SW480 (cell line): ENCODE measurements around the gene ELOVL3.
"Not testable (repeated sequence)": the region's sequence is repeated elsewhere in the genome, so short reads cannot be mapped to it uniquely, and the experiment has no call there.

Experiments used
- DNase-seq: peaks from one replicate; pipeline ENCODE4 v3.0.0-alpha.2; 2016; ENCODE audit warnings: low spot score

ELOVL3 gene, protein sequence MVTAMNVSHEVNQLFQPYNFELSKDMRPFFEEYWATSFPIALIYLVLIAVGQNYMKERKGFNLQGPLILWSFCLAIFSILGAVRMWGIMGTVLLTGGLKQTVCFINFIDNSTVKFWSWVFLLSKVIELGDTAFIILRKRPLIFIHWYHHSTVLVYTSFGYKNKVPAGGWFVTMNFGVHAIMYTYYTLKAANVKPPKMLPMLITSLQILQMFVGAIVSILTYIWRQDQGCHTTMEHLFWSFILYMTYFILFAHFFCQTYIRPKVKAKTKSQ

GRCh38 chr10:102225646-102226541, at the start of gene ELOVL3:
TSS of gene ELOVL3 (plus strand) at chr10:102226299. CDS start at chr10:102226549, 250 bp downstream.
- peak; percentile 93 for DNase-seq

GRCh38 chr10:102184606-102185005, 41.5 kb upstream of the ELOVL3 start:
- DNase-seq: no peak

- no peak for DNase-seq
Measured at GRCh38 chr10:102185272-102185671, 40.8 kb upstream of the ELOVL3 start.

- DNase-seq: no peak
Measured at GRCh38 chr10:102185811-102186527, 40.1 kb upstream of the ELOVL3 start.

DNA sequence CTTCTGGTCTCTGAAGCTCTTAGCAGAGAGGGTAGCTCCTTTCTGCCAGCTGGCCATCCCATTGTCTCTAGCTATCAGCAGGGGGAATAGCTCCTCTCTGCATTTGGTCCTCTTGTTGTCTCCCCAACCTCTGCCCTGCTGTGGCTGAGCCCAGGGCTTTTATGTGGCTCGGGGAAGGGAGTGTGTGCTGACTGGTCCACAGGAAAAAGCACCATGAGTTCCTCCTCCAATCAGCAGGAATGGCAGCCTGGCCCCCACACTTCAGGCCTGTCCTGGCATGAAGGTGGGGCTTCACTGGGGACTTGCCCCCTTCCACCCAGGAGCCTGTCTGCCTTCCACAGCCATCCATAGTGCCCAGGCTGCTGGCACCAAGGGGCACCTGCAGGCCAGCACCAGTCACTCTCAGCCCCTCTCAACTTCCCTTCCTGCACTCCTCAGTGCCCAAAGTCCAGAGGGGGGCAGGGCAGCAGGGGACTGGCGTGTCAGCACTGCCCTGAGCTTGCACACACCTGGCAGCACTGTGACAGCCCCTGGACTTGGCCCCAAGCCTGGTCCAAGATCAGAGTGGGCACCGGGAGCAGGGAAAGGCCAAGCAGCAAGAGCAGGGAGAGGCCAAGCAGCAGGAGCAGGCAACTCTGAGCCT, 37.7 kb upstream of the ELOVL3 start:
- no peak for DNase-seq

DNA sequence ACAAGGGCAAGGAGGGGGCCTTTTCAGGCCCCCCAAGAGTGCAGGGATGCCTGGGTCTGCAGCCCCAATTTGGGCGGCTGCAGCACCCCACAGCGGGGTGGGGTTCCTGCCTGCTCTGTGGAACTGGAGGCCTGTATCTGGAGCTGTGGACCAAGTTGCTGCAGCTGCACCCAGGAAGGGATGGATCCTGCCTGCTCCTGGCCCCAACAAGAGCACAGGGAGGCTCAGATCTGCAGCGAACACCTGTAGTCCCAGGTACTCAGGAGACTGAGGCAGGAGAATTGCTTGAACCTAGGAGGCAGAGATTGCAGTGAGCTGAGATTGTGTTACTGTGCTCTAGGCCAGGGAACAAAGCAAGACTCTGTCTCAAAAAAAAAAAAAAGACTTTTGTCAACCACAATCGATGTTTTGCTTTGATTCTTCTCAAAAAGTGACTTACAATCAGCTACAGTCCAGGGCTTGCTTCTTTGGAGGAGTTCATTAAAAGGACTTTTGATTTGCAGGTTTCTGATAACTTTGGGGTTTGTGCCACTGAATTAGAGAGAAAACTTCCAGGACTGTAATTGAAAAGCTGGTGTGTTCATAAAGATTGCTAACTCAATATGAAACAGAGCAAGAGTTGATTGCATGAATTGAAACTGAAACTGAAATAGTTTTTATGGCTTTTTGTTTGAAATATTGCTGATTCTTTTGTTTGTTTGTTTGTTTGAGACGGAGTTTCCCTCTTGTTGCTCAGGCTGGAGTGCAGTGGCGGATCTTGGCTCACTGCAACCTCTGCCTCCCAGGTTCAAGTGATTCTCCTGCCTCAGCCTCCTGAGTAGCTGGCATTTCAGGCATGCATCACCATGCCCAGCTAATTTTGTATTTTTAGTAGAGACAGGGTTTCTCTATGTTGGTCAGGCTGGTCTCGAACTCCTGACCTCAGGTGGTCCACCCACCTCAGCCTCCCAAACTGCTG, 36.9 kb upstream of the ELOVL3 start:
- DNase-seq: not testable (repeated sequence)

GRCh38 chr10:102191956-102192355, 34.1 kb upstream of the ELOVL3 start:
- no peak for DNase-seq

DNA sequence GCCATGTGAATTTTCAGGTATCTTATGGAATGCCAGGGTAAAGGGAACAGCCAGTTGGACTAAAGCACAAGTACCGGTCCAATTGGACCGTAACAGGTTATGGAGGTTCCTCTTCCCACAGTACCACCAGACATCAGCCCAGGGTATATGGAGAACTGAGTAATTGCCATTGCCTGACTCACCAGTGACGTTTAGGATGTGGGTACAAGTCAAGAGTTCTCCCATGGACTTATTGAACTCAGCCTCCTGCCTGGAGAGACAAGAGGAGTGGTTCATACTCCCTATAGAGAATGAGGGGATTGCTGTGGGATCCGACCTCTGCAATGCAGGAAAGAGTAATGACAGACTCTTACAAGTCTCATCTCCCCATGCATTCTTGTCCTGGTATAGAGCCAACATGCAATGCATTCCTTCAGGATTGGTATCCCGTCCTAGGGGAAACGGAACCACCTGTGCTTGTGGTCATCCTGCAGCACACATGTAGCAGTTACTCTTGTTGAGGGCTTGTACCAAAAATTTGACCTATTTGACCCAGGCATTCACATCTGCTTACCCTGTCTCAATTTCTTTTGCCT, 30.7 kb upstream of the ELOVL3 start:
- no peak for DNase-seq

- DNase-seq: no peak
Measured at GRCh38 chr10:102196893-102197292, 29.2 kb upstream of the ELOVL3 start.

DNA sequence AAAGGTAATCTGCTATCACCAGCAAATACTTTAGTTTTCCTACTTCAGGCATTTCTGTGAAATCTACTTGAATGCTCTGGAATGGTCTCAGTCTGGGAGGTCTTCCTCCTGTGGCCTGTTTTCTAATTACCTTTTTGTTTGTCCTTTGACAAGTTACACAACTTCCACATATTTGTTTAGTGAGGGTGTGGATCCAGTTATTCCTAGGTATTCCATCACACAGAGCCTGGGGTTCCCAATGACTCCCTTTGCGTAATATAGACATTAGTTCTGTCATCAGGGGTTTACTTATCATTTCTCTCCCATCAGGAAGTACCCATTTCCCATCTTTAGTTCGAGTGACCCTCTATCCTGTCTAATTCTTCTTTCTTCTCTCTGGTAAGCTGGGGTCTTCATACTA, 28.1 kb upstream of the ELOVL3 start:
- DNase-seq: no peak

DNA sequence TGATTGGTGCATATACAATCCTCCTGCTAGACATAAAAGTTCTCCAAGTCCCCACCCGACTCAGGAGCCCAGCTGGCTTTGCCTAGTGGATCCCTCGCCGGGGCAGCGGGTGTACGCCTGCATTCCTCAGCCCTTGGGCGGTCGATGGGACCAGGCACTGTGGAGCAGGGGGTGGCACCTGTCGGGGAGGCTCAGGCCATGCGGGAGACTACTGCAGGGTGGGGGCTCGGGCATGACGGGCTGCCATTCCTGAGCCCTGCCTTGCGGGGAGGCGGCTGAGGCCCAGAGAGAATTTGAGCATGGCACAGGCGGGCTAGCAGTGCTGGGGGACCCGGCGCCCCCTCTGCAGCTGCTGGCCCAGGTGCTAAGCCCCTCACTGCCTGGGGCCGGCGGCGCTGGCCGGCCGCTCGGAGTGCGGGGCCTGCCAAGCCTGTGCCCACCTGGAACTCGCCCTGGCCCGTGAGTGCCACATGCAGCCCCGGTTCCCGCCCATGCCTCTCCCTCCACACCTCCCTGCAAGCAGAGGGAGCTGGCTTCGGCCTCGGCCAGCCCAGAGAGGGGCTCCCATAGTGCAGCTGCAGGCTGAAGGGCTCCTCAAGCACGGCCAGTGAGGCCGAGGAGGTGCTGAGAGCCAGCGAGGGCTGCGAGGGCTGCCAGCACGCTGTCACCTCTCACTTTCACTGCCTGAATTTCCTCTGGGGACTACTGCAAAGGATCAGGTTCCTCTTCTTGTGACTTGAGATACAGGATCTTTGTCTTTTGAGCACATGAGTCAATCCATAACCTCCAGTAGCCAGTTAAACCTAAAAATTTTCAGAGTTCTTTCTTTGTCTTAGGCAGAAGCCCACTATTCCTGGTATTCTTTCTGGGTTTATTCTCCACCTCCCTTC, 25.1 kb upstream of the ELOVL3 start:
- no peak for DNase-seq

GRCh38 chr10:102202386-102202785, 23.7 kb upstream of the ELOVL3 start:
- no peak for DNase-seq

DNA sequence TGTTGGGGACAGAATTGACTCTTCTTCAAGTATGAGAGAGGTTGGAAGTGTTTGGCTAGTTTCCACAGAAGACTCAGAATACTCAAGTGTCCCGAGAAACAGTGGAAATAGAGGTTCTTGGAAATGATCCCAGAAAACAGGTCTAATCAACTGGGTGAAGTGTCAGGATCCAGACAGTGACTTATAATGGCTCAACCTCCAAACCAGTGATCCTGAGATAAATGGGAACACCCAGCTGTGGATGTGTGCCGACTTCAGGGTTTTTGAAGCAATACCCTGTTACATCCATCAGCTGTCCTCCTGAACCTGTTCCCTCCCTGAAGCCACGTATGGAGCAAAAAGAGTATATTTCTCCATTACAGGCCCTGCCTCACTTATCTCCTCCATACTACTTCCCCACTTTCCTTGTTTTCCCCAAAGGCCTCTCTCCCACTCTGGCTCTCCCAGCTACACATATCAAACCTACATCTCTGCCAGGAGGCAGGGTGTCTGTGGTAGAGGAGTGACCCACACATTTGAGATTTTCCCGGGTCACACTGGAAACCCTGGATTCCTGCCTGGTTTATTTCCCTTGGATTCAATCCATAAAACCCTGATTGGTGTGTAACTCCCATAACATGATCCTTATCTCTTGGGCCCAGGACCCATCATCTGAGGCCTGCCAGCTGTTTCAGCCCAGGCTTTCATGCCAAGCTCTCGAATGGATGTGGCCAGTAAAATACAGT, 17.6 kb upstream of the ELOVL3 start:
- no peak for DNase-seq

- DNase-seq: no peak
Measured at GRCh38 chr10:102211615-102212299, 14.3 kb upstream of the ELOVL3 start.

DNA sequence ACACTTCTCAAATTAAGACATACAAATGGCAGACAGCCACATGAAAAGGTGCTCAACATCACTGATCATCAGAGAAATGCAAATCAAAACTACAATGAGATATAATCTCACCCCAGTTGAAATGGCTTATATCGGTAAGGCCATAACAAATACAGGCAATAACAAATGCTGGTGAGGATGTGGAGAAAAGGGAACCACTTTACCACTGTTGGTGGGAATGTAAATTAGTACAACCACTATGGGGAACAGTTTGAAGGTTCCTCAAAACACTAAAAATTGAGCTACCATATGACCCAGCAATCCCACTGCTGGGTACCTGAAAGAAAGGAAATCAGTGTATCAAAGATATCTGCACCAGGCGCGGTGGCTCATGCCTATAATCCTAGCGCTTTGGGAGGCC, 12.5 kb upstream of the ELOVL3 start:
- not testable (repeated sequence) for DNase-seq

- DNase-seq: no peak
Measured at GRCh38 chr10:102219370-102219769, 6.7 kb upstream of the ELOVL3 start.

DNA sequence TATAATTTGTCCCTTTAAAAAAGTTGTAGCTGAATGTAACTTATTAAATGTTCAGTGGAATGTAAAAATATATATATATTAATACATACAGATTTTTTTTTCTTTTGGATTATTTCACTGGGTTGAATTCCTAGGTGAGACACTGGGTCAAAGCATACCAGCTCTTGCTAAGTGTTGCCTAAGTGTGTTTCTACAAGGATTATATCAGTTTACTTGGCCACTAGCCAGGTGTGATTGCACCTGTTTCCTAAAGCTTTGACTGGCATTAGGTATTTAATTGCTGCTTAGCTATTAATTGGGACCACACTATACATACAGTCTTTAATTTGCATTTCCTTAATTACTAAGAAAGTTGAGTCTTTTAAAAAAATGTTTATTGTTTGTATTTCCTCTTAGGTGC, 5.5 kb upstream of the ELOVL3 start:
- no peak for DNase-seq

DNA sequence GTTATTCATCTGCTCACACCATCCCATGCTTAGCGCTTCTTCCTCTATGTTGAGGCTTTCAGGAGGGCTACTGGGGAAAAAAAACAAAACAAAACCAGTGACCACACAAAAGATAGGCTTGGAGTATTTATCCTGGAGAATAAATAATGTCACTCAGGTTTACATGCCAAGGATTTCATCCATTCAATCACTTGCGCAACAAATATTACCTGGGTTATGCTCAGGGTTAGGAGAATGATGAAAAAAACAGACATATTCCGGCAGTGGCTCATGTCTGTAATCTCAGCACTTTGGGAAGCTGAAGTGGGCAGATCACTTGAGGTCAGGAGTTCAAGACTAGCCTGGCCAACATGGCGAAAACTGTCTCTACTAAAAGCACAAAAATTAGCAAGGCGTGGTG, 3.3 kb upstream of the ELOVL3 start:
- DNase-seq: no peak
